ENCODE results near the gene KASH5. TPM values are rescaled to one million over a fixed set of nuclear protein-coding genes. Genes with fewer than 3 reads are reported as not detected.

The KASH5 gene
- total and polyA plus RNA-seq, 2 of the 4 experiments (the other 2 are of a cell fraction): not detected

- no peak overlapping the region for H3K9ac ChIP-seq (ENCODE audit: low read depth, low read length)
- H2AFZ ChIP-seq (replicated peaks; ENCODE audit: low read length, poor library complexity): peak overlapping the region; percentile 46
- H2BK15ac ChIP-seq (ENCODE audit: low read depth, low read length): no peak overlapping the region
- H2AK5ac ChIP-seq (ENCODE audit: low read depth, low read length): no peak overlapping the region
- H3K9me1 ChIP-seq (ENCODE audit: insufficient read depth, low read length): no peaks in the 10 kb centered on the region
- no peaks in the 10 kb centered on the region for H3K79me1 ChIP-seq (ENCODE audit: low read depth in 1 of 2, low read length in 2 of 2)
- in situ Hi-C loops (cut with MboI; ENCODE audit: low sequenced_read_pairs): no loop called here
- no peaks in the 10 kb centered on the region for H4K20me1 ChIP-seq (ENCODE audit: insufficient read depth, low read length)
- no peak overlapping the region for H3K56ac ChIP-seq (ENCODE audit: extremely low read depth, insufficient read depth, low read length)
- no peak overlapping the region for H4K5ac ChIP-seq (ENCODE audit: low read depth, low read length)
- ChIA-PET CTCF (no interaction called here), POLR2A (ENCODE audit: unreplicated experiment) (no interaction called here)
- 6% methylated on average over 20 of the region's 45 CpGs; no CpG with 5 or more reads in 1 of the 2 experiments for WGBS, 2 experiments (ENCODE audit: extremely low coverage in 2 of 2, insufficient read length in 1 of 2)
- dilution Hi-C loops (cut with HindIII; ENCODE audit: low sequenced_read_pairs, unreplicated experiment): no loop called here
- H3K4me3 ChIP-seq (ENCODE audit: insufficient read depth, low read depth, low read length): no peak overlapping the region
- H3K4me2 ChIP-seq (ENCODE audit: low read depth, low read length): no peak overlapping the region; the same call in 1 of the 2 replicates
- no peak overlapping the region for H2BK120ac ChIP-seq (ENCODE audit: low read depth, low read length)
- intact Hi-C loops (cut with micrococcal nuclease): no loop called here
- H3K14ac ChIP-seq (replicated peaks; ENCODE audit: low read depth, low read length): no peak overlapping the region
- H3K36me3 ChIP-seq (ENCODE audit: control insufficient read depth, insufficient read depth, low read length): no peaks in the 10 kb centered on the region
- no peak overlapping the region for H4K8ac ChIP-seq (ENCODE audit: low read depth in 2 of 2, low read length in 2 of 2)
- H2BK20ac ChIP-seq (ENCODE audit: low read depth, low read length): no peak overlapping the region
- peaks cover 15% of the 10 kb centered on the region for H3K9me3 ChIP-seq (ENCODE audit: control insufficient read depth, insufficient read depth, low read length)
- no peak overlapping the region for H3K23ac ChIP-seq (ENCODE audit: low read depth, low read length)
- DNase-seq (no peak), ATAC-seq (ENCODE audit: low read depth) (peak; percentile 47; the same call in 1 of the 2 replicates)
- H3K18ac ChIP-seq (ENCODE audit: low read depth, low read length): no peak overlapping the region
- peaks cover 94% of the 10 kb centered on the region for H3K27me3 ChIP-seq (ENCODE audit: control insufficient read depth, insufficient read depth, low read length)
- no TSS peak for BruUV-seq (replicated peaks)
- H3K4me1 ChIP-seq (ENCODE audit: control insufficient read depth, insufficient read depth, low read length): no peaks in the 10 kb centered on the region
- no peak overlapping the region for H2AK9ac ChIP-seq (replicated peaks; ENCODE audit: low read depth, low read length, poor library complexity)
- TF ChIP-seq MAFK (IDR thresholded peaks at IDR 0.05; ENCODE audit: low read depth, low read length) (no peak), SMC3 (IDR thresholded peaks at IDR 0.05; ENCODE audit: low read depth, low read length) (no peak), CHD1 (IDR thresholded peaks at IDR 0.05; ENCODE audit: low read depth, low read length) (no peak), RCOR1 (IDR thresholded peaks at IDR 0.05; ENCODE audit: insufficient replicate concordance, low read length) (no peak), POLR2A (IDR thresholded peaks at IDR 0.05; ENCODE audit: low read depth, low read length) (no peak), MXI1 (IDR thresholded peaks at IDR 0.05; ENCODE audit: borderline replicate concordance, low read depth, low read length) (no peak)
- TF ChIP-seq, protein P1, sequence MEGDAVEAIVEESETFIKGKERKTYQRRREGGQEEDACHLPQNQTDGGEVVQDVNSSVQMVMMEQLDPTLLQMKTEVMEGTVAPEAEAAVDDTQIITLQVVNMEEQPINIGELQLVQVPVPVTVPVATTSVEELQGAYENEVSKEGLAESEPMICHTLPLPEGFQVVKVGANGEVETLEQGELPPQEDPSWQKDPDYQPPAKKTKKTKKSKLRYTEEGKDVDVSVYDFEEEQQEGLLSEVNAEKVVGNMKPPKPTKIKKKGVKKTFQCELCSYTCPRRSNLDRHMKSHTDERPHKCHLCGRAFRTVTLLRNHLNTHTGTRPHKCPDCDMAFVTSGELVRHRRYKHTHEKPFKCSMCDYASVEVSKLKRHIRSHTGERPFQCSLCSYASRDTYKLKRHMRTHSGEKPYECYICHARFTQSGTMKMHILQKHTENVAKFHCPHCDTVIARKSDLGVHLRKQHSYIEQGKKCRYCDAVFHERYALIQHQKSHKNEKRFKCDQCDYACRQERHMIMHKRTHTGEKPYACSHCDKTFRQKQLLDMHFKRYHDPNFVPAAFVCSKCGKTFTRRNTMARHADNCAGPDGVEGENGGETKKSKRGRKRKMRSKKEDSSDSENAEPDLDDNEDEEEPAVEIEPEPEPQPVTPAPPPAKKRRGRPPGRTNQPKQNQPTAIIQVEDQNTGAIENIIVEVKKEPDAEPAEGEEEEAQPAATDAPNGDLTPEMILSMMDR (conservative IDR thresholded peaks at IDR 0.05; ENCODE audit: low read depth, low read length): no peak
- H4K91ac ChIP-seq (ENCODE audit: insufficient read depth, low read depth, low read length): no peak overlapping the region
- H3K4ac ChIP-seq (ENCODE audit: low read depth, low read length): no peak overlapping the region
- no peak overlapping the region for H3K27ac ChIP-seq (ENCODE audit: insufficient read depth, low read length)
- H2BK5ac ChIP-seq (ENCODE audit: low read depth, low read length, poor library complexity, severe bottlenecking): no peak overlapping the region
Observed at GRCh38 chr19:49427855-49428546, 40.0 kb downstream of the KASH5 start.

All from IMR-90 (cell line).